ENCODE measurements around the gene MET. TPM values are rescaled to one million over a fixed set of nuclear protein-coding genes. Genes with fewer than 3 reads are reported as not detected.

The MET gene
- total and polyA plus RNA-seq, 9 donors: 8.4 to 19.6 (median 13.8) TPM

DNA sequence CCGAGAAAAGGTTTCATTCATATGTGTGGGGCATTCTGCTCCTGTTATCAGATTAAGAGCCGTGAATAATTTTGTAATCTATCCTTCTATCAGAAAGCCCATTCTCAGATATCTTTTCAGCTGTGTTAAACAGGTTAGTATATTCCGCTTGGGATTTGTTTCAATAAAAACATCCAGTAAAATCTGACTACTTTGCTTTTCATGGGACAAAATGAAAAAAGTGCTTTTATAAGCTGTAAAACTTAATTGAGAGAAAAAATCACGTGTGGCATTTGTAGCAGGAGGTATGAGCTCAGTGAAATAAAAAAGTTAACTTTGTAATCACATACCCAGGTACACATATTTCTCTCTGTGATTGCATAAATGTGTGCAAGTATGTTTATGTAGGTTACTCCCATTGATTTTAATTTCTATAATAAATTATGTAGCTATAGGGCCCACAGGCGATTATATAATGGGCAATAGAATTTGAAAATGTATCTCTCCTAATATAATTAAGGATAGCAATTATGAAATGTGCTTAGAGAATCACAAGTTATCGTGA is 3.9 kb downstream of the MET start:
- no peaks in the 10 kb centered on the region for H3K36me3 ChIP-seq (ENCODE audit: control insufficient read depth, insufficient read depth, low read length)
- DNase-seq: no peak
- no peak overlapping the region for H3K4me3 ChIP-seq (ENCODE audit: low read length)
- WGBS (ENCODE audit: insufficient coverage): no CpG with 5 or more reads among the region's 6 CpGs
- peaks cover 12% of the 10 kb centered on the region for H3K4me1 ChIP-seq (ENCODE audit: control insufficient read depth, insufficient read depth, low read length)
- H3K9me3 ChIP-seq (replicated peaks; ENCODE audit: control insufficient read depth, low read depth, low read length): no peaks in the 10 kb centered on the region
- no peak overlapping the region for H3K27ac ChIP-seq (ENCODE audit: low read length)
- H3K27me3 ChIP-seq (ENCODE audit: control insufficient read depth, insufficient read depth, low read length): peaks cover 15% of the 10 kb centered on the region

GRCh38 chr7:116678780-116679179 is 6.8 kb downstream of the MET start:
- Histone ChIP-seq H3K27ac (ENCODE audit: low read length) (no peak overlapping the region), H3K4me3 (ENCODE audit: low read length) (no peak overlapping the region)
- WGBS (ENCODE audit: insufficient coverage): no CpG with 5 or more reads among the region's 1 CpG

GRCh38 chr7:116679500-116679899 is 7.5 kb downstream of the MET start:
- no peak for DNase-seq
- Histone ChIP-seq H3K4me1 (ENCODE audit: control insufficient read depth, insufficient read depth, low read length) (peaks cover 2% of the 10 kb centered on the region), H3K36me3 (ENCODE audit: control insufficient read depth, insufficient read depth, low read length) (no peaks in the 10 kb centered on the region), H3K27ac (ENCODE audit: low read length) (no peak overlapping the region), H3K9me3 (replicated peaks; ENCODE audit: control insufficient read depth, low read depth, low read length) (no peaks in the 10 kb centered on the region), H3K27me3 (ENCODE audit: control insufficient read depth, insufficient read depth, low read length) (no peaks in the 10 kb centered on the region), H3K4me3 (ENCODE audit: low read length) (no peak overlapping the region)
- WGBS (ENCODE audit: insufficient coverage): 84% methylated on average over 3 of the region's 4 CpGs

More at GRCh38 chr7:116678780-116679179, 6.8 kb downstream of the MET start:
- H3K27me3 ChIP-seq (ENCODE audit: control insufficient read depth, insufficient read depth, low read length): no peaks in the 10 kb centered on the region
- no peaks in the 10 kb centered on the region for H3K9me3 ChIP-seq (replicated peaks; ENCODE audit: control insufficient read depth, low read depth, low read length)
- peaks cover 3% of the 10 kb centered on the region for H3K4me1 ChIP-seq (ENCODE audit: control insufficient read depth, insufficient read depth, low read length)
- H3K36me3 ChIP-seq (ENCODE audit: control insufficient read depth, insufficient read depth, low read length): no peaks in the 10 kb centered on the region
- DNase-seq: no peak

GRCh38 chr7:116683786-116684185 is 11.8 kb downstream of the MET start:
- Histone ChIP-seq H3K27me3 (ENCODE audit: control insufficient read depth, insufficient read depth, low read length) (no peaks in the 10 kb centered on the region), H3K4me3 (ENCODE audit: low read length) (no peak overlapping the region), H3K27ac (ENCODE audit: low read length) (no peak overlapping the region), H3K4me1 (ENCODE audit: control insufficient read depth, insufficient read depth, low read length) (no peaks in the 10 kb centered on the region), H3K36me3 (ENCODE audit: control insufficient read depth, insufficient read depth, low read length) (no peaks in the 10 kb centered on the region), H3K9me3 (replicated peaks; ENCODE audit: control insufficient read depth, low read depth, low read length) (no peaks in the 10 kb centered on the region)
- no peak for DNase-seq
- WGBS (ENCODE audit: insufficient coverage): 61% methylated on average over 4 of the region's 4 CpGs

DNA sequence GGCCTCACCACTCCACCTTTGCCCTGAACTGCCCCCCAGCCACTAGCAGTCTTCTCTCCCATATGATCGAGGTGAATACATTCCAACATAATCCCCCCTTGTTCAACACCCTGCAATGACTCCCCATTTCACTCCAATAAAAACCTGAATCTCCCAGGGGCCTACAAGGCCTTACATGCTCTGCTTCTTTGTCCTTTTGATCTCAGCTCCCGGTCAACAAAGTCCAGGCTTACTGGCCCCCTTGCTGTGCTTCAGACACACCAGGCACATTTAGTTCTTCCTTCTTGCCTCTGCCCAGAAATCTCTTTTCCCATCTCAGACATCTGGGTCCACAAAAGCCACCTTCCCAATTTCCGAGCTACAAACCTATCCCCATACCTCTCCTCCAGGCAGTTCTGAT is 14.0 kb downstream of the MET start:
- no peaks in the 10 kb centered on the region for H3K27me3 ChIP-seq (ENCODE audit: control insufficient read depth, insufficient read depth, low read length)
- no peak overlapping the region for H3K27ac ChIP-seq (ENCODE audit: low read length)
- H3K4me3 ChIP-seq (ENCODE audit: low read length): no peak overlapping the region
- no peaks in the 10 kb centered on the region for H3K4me1 ChIP-seq (ENCODE audit: control insufficient read depth, insufficient read depth, low read length)
- no peak for DNase-seq
- no peaks in the 10 kb centered on the region for H3K9me3 ChIP-seq (replicated peaks; ENCODE audit: control insufficient read depth, low read depth, low read length)
- WGBS (ENCODE audit: insufficient coverage): 57% methylated on average over 3 of the region's 3 CpGs
- H3K36me3 ChIP-seq (ENCODE audit: control insufficient read depth, insufficient read depth, low read length): no peaks in the 10 kb centered on the region

- no peaks in the 10 kb centered on the region for H3K36me3 ChIP-seq (ENCODE audit: control insufficient read depth, insufficient read depth, low read length)
- peaks cover 3% of the 10 kb centered on the region for H3K4me1 ChIP-seq (ENCODE audit: control insufficient read depth, insufficient read depth, low read length)
- no peak overlapping the region for H3K27ac ChIP-seq (ENCODE audit: low read length)
- DNase-seq: no peak
- no peaks in the 10 kb centered on the region for H3K27me3 ChIP-seq (ENCODE audit: control insufficient read depth, insufficient read depth, low read length)
- H3K9me3 ChIP-seq (replicated peaks; ENCODE audit: control insufficient read depth, low read depth, low read length): no peaks in the 10 kb centered on the region
- WGBS (ENCODE audit: insufficient coverage): 100% methylated on average over 1 of the region's 7 CpGs
- no peak overlapping the region for H3K4me3 ChIP-seq (ENCODE audit: low read length)
These were observed 14.9 kb downstream of the MET start for GRCh38 chr7:116686812-116687419.

DNA sequence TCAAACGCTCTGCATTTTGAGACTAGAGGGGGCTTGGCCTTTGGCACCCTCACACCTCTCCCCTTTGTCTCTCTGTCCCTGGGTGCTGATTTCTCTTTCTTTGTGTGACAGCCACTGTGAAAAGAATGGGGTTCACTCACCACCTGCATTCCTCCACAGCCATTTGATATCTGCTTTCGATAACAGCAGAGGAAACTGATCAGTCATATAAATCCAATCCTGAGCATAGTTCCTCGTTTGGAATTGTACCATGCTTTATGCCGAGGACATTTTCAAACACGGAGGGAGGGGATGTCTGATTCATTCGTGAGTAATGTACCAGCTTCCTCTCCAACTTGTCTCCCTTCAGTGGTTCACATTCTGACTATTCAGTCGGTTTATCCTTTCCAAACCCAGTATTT is 15.8 kb downstream of the MET start:
- DNase-seq: no peak
- Histone ChIP-seq H3K27me3 (ENCODE audit: control insufficient read depth, insufficient read depth, low read length) (no peaks in the 10 kb centered on the region), H3K4me3 (ENCODE audit: low read length) (no peak overlapping the region), H3K4me1 (ENCODE audit: control insufficient read depth, insufficient read depth, low read length) (peaks cover 3% of the 10 kb centered on the region), H3K9me3 (replicated peaks; ENCODE audit: control insufficient read depth, low read depth, low read length) (no peaks in the 10 kb centered on the region), H3K36me3 (ENCODE audit: control insufficient read depth, insufficient read depth, low read length) (no peaks in the 10 kb centered on the region), H3K27ac (ENCODE audit: low read length) (no peak overlapping the region)
- WGBS (ENCODE audit: insufficient coverage): 25% methylated on average over 2 of the region's 7 CpGs

GRCh38 chr7:116689790-116690259 is 17.8 kb downstream of the MET start:
- no peaks in the 10 kb centered on the region for H3K27me3 ChIP-seq (ENCODE audit: control insufficient read depth, insufficient read depth, low read length)
- no peak overlapping the region for H3K27ac ChIP-seq (ENCODE audit: low read length)
- WGBS (ENCODE audit: insufficient coverage): 93% methylated on average over 2 of the region's 4 CpGs
- H3K4me1 ChIP-seq (ENCODE audit: control insufficient read depth, insufficient read depth, low read length): peaks cover 3% of the 10 kb centered on the region
- DNase-seq: no peak
- no peaks in the 10 kb centered on the region for H3K36me3 ChIP-seq (ENCODE audit: control insufficient read depth, insufficient read depth, low read length)
- no peaks in the 10 kb centered on the region for H3K9me3 ChIP-seq (replicated peaks; ENCODE audit: control insufficient read depth, low read depth, low read length)
- H3K4me3 ChIP-seq (ENCODE audit: low read length): no peak overlapping the region

- no peaks in the 10 kb centered on the region for H3K9me3 ChIP-seq (replicated peaks; ENCODE audit: control insufficient read depth, low read depth, low read length)
- DNase-seq: no peak
- peak overlapping the region; percentile 21 for H3K27ac ChIP-seq (ENCODE audit: low read length)
- H3K36me3 ChIP-seq (ENCODE audit: control insufficient read depth, insufficient read depth, low read length): peaks cover 2% of the 10 kb centered on the region
- 60% methylated on average over 1 of the region's 3 CpGs for WGBS (ENCODE audit: insufficient coverage)
- no peak overlapping the region for H3K4me3 ChIP-seq (ENCODE audit: low read length)
- peaks cover 3% of the 10 kb centered on the region for H3K4me1 ChIP-seq (ENCODE audit: control insufficient read depth, insufficient read depth, low read length)
- H3K27me3 ChIP-seq (ENCODE audit: control insufficient read depth, insufficient read depth, low read length): no peaks in the 10 kb centered on the region
These were observed 19.7 kb downstream of the MET start for GRCh38 chr7:116691664-116692063.

DNA sequence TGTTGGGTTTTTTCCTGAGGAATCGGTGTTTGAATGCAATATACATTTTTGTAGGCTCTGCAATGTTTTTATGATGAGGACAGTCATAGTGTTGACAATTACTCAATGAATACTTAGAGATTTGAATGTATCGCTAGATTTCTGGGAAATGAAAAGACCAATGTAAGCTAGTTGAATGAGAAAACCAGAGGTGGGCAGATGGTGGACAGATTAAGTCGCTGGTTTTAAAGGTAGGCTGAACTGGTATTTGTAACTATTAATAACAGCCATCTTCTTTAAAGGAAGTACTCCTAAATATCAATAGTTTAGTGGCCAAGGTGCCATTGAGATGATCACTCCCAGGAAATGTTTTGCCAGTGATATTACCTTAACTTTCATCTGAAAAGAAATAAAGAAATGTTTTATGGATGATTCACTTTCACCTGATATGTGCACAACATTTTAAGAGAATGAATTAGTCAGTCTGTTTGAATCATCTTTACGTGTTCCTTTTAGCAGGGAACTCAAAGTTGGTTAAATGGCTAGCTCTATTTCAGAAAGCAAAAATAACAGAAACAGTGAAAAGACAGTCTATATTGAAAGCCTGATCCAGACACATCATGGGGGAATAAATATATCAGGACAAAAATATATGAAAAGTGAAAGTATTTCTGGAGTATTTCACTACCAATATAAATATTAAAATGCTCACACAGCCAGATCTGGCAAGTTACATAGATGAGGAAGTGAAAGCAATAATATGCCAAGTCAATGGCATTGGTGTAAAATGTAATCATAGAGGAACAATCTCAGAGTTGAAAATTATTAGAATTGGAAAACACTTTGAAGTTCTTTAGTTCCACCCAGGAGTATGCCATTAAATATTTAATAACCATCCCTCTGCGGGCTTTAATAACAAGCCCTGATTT is 20.7 kb downstream of the MET start:
- Histone ChIP-seq H3K9me3 (replicated peaks; ENCODE audit: control insufficient read depth, low read depth, low read length) (no peaks in the 10 kb centered on the region), H3K36me3 (ENCODE audit: control insufficient read depth, insufficient read depth, low read length) (peaks cover 2% of the 10 kb centered on the region), H3K4me3 (ENCODE audit: low read length) (no peak overlapping the region), H3K27ac (ENCODE audit: low read length) (no peak overlapping the region), H3K27me3 (ENCODE audit: control insufficient read depth, insufficient read depth, low read length) (no peaks in the 10 kb centered on the region), H3K4me1 (ENCODE audit: control insufficient read depth, insufficient read depth, low read length) (peaks cover 3% of the 10 kb centered on the region)
- DNase-seq: peak; percentile 73
- WGBS (ENCODE audit: insufficient coverage): 20% methylated on average over 1 of the region's 5 CpGs
